NK-92 (cell line): ENCODE data around the gene MARCHF3.
"Not testable (repeated sequence)": the region's sequence is repeated elsewhere in the genome, so short reads cannot be mapped to it uniquely, and the experiment has no call there.

Experiments used
- DNase-seq: peaks from one replicate; lab custom pipeline; 2025; ENCODE audit not compliant: unreplicated experiment; lab: John Stamatoyannopoulos, UW

MARCHF3 gene

GRCh38 chr5:127013407-127013806 lies 17.0 kb downstream of the MARCHF3 start:
- no peak for DNase-seq

- no peak for DNase-seq
These were observed 17.4 kb downstream of the MARCHF3 start for GRCh38 chr5:127012916-127013315.

- no peak for DNase-seq
These were observed 18.3 kb downstream of the MARCHF3 start for GRCh38 chr5:127011961-127012644.

- DNase-seq, result no peak
These were observed 19.2 kb downstream of the MARCHF3 start for GRCh38 chr5:127011153-127011552.

GRCh38 chr5:127010362-127010761 lies 20.0 kb downstream of the MARCHF3 start:
- DNase-seq, result no peak

- DNase-seq, result no peak
These were observed 20.6 kb downstream of the MARCHF3 start for GRCh38 chr5:127009784-127010183.

GRCh38 chr5:127008300-127008975 lies 21.9 kb downstream of the MARCHF3 start:
- DNase-seq, result no peak

GRCh38 chr5:127007522-127007921 lies 22.8 kb downstream of the MARCHF3 start:
- no peak for DNase-seq

GRCh38 chr5:127006744-127007143 lies 23.6 kb downstream of the MARCHF3 start:
- no peak for DNase-seq

- not testable (repeated sequence) for DNase-seq
These were observed 25.1 kb downstream of the MARCHF3 start for GRCh38 chr5:127005282-127005681.

- no peak for DNase-seq
These were observed 25.6 kb downstream of the MARCHF3 start for GRCh38 chr5:127004721-127005120.

- DNase-seq, result no peak
These were observed 26.4 kb downstream of the MARCHF3 start for GRCh38 chr5:127003798-127004495.

- no peak for DNase-seq
These were observed 28.0 kb downstream of the MARCHF3 start for GRCh38 chr5:127002390-127002789.

- DNase-seq, result no peak
These were observed 28.6 kb downstream of the MARCHF3 start for GRCh38 chr5:127001621-127002296.

GRCh38 chr5:126998895-126999570 lies 31.3 kb downstream of the MARCHF3 start:
- DNase-seq, result no peak

- no peak for DNase-seq
These were observed 32.1 kb downstream of the MARCHF3 start for GRCh38 chr5:126998201-126998631.

- no peak for DNase-seq
These were observed 34.7 kb downstream of the MARCHF3 start for GRCh38 chr5:126995689-126996088.

- no peak for DNase-seq
These were observed 35.3 kb downstream of the MARCHF3 start for GRCh38 chr5:126995039-126995438.

- no peak for DNase-seq
These were observed 35.9 kb downstream of the MARCHF3 start for GRCh38 chr5:126994485-126994884.

- DNase-seq, result no peak
These were observed 42.3 kb downstream of the MARCHF3 start for GRCh38 chr5:126988021-126988569.
